Stimulated activated CD4-positive, alpha-beta T cell treated with anti-CD3 and anti-CD28 coated beads, Interleukin-4, amount 100 ng/mL, for 4 hours (primary cell): ENCODE results near the gene KRT8.
"Not testable (repeated sequence)": the region's sequence is repeated elsewhere in the genome, so short reads cannot be mapped to it uniquely, and the experiment has no call there.

Experiments
- DNase-seq, 2 experiments: peaks; one replicate each; pipeline ENCODE4 v3.0.0-alpha.2; 2020

The KRT8 gene

DNA sequence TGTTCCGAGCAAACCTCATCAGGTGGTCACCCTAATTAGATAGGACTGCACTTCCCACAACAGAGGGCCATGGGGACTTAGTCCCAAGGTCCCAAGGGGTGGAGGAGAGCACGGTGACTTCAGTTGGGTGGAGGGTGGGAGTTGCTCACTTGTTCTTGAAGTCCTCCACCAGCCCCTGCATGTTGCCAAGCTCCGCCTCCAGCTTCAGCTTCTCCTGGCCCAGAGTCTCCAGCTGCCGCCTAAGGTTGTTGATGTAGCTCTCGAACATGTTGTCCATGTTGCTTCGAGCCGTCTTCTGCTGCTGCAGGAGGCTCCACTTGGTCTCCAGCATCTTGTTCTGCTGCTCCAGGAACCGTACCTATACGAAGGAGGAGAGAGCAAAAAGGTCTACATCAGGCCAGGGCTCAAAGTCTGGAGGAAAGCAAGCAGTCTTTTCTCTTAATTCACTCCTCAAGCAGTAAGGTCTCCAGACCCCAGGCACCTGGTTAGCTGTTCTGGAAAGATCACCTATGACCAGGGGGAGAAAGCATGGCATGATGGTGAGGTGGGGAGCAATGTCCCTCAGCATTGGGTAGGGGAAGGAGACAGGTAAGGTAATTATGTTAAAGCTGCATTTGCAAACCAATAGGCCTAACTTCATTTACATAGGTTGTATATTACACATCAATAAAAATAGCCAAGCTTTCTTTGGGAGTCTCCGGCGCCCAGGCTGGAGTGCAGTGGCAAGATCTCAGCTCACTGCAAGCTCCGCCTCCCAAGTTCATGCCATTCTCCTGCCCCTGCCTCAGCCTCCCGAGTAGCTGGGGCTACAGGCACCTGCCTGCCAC, 2.9 kb downstream of the KRT8 start:
- no peak for DNase-seq

DNA sequence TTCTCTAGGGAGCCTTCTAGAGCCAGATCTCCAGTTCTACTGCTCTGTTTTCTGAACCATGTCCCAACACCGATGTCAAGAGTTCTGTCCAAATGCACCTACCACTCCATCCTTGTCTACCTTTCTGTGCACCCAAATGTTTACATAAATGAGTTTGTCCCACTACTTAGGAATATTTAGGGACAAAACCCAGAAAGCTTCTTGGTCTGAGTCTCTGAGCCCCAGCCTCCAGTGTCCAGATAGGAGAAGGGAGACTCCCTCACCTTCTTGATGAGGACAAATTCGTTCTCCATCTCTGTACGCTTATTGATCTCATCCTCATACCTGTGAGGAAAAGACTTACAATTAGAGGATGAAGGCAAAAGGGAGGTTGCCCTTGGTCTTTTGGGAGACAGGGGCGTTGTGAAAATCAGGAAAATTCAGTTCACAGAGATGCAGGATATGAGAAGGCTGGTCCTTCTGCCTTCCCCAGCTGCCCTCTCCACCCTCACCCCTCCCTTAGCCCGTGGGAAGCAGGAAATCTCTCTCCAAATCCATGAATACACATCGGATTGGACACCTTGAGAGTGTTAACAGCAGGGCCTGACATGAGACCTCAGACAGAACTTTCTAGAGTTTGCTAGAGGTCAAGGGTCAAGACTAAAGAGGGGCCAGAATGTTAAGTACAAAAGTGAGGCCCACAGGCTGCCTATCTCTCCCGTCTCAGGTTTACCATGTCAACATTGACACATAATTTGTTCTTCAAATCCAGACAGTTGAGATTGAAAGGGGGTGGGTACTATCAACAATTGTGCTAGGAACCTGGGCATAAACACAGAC, 3.8 kb downstream of the KRT8 start:
- no peak for DNase-seq

DNA sequence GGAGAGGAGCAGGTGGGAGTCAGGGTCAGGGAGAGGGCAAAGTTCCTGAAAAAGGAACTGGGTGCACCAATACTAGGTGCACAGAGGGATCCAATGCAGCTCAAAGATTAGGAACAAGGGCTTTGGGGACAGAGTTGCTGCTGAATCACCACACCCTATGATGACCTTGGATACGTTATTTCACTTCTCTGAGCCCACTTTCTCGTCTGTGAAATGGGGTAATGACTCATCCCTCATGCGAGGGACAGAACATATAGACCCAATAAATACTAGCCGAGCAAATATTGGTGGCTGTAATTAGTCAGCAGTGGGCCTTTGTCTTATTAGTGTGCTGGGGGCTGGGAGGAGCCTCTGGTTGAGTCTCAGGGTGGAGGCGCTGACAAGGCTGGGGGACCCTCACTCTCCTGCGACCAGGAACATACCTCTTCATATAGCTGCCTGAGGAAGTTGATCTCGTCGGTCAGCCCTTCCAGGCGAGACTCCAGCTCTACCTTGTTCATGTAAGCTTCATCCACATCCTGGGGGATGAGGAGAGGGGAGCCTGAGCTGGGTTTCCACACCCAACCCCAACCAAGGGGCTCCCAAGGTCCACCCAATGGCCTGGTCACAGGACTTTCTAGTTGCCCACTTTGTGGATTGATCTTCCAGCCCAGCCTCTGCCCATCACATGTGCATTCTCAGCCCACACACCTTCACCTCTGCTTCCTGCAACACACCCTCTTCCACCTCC, 4.5 kb downstream of the KRT8 start:
- no peak for DNase-seq

GRCh38 chr12:52899338-52900035, 5.4 kb downstream of the KRT8 start:
- no peak for DNase-seq

DNA sequence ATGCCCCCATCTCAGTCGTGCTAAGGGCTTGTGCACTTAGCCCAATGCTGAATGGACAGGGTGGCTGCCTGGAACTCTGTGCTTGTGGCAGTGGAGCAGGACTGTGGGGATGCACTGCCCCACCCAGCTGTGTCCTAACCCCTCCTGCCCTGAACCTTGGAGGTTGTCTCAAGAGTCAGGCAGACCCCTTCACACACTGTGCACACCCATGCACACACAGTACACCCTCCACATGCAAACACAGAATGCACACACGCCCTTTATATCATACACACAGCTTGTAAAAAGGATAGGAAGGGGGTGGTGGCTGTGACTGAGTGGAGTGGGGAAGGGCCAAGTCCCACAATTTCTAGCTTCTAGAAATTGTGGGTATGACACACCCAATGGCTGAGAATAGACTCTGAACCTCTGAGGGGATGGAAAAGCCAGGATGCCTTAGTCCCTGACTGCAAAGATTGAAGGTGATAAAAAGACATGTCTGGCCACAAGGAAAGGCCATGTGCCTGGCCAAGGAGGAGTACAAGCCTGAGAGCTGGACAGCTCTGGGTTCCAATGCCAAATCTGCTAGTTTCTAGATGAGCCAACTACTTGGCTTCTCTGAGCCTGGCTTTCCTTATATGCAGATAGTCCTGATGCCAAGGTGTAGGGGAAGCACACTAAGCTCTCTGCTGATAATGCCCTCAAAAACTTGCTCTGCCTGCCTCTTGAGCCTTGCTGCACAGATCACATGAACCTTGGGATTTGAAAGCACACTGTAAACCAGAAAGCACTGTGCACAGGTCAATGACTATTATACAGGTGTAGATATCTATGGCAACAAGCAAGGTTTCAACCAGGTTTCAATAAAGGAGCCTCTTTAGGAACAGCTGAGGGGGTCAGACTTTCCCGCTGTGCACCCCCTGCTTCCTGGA, 8.4 kb downstream of the KRT8 start:
- DNase-seq: no peak

GRCh38 chr12:52895726-52896189, 9.1 kb downstream of the KRT8 start:
- DNase-seq: no peak

DNA sequence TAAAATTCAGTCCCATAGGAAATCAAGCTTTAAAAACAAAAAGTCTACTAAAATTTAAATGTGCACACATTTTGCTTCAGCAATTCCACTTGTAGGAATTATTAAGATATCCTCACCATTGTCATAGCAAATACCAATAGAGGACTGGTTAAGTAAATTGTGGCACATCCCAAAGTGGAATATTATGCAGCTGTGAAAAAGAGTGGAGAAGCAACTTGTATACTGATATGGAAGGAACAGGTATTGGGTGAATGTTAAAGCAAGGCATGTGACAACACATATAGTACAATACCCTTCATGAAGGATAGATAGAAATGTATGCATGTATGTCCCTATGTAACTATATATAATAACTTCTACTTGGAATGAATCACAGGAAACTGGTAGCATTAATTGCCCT, 11.9 kb downstream of the KRT8 start:
- DNase-seq: no peak

- DNase-seq: no peak
Observed at GRCh38 chr12:52892207-52892852, 12.5 kb downstream of the KRT8 start.

- DNase-seq: no peak
Observed at GRCh38 chr12:52891044-52891443, 13.8 kb downstream of the KRT8 start.

DNA sequence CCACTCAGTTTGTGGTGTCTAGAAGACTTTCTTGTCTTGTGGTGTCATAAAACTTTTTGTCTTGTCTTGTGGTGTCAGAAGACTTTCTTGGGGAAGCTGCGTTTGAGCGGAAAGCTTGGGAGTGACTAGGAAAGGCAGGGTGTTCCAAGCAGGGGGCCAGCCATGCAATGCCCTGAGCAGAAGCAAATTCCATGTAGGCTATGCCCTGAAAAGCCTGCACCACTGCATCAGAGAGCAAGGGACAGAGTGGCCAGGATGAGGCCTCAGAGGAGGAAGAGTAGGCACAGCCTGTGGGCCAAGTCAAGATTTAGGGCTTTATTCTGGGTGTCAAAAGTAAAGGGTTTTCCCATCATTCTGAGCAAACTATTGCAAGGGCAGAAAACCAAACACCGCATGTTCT, 14.5 kb downstream of the KRT8 start:
- no peak for DNase-seq

DNA sequence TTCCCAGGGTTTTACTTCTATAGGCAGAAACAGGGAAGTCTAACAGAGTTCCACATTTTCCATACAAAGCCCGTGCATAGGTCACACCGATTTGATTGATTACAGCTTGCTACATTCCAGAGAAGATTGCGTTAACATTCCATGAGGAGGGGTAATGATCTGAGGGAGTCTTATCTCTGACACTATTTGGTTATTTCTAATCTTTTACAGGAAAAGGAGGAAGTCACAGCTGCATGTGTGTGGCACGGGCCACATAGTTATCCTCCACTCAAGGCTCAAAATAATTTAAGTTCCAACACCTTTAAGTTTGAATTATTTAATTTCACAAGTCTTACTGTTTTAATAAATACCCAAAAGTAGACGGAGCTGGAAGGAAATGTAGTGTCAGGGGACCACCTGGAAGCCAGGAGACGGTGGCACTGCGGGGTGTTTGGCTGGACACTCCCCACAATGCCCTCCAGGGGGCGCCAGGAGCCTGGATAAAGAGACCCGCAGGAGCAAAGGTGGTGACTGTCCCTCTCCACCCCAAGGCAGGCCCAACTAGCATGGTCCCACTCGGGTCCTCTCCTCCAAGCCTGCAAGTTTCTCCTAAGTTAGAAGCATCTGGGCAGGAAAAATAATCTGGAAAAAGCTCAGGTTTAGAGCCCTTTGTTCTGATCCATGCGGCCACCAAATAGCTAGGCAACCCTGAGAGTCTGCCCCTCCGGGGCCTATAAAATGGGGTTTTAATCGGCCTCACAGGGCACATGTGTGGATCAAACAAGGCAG, 20.2 kb downstream of the KRT8 start:
- DNase-seq: peak; percentile 68 to 78

DNA sequence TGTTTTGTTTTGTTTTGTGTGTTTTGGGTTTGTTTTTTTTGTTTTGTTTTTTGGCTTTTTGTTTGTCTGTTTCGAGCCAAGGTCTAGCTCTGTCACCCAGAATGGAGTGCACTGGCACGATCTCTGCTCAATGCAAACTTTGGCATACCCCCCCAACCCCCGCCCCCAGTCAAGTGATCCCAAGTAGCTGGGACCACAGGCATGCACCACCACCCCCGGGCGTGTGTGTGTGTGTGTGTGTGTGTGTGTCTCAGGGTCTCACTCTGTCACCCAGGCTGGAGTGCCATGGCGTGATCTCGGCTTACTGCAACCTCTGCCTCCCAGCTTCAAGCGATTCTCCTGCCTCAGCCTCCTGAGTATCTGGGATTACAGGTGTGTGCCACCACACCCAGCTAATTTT, 24.4 kb downstream of the KRT8 start:
- DNase-seq: not testable (repeated sequence)

DNA sequence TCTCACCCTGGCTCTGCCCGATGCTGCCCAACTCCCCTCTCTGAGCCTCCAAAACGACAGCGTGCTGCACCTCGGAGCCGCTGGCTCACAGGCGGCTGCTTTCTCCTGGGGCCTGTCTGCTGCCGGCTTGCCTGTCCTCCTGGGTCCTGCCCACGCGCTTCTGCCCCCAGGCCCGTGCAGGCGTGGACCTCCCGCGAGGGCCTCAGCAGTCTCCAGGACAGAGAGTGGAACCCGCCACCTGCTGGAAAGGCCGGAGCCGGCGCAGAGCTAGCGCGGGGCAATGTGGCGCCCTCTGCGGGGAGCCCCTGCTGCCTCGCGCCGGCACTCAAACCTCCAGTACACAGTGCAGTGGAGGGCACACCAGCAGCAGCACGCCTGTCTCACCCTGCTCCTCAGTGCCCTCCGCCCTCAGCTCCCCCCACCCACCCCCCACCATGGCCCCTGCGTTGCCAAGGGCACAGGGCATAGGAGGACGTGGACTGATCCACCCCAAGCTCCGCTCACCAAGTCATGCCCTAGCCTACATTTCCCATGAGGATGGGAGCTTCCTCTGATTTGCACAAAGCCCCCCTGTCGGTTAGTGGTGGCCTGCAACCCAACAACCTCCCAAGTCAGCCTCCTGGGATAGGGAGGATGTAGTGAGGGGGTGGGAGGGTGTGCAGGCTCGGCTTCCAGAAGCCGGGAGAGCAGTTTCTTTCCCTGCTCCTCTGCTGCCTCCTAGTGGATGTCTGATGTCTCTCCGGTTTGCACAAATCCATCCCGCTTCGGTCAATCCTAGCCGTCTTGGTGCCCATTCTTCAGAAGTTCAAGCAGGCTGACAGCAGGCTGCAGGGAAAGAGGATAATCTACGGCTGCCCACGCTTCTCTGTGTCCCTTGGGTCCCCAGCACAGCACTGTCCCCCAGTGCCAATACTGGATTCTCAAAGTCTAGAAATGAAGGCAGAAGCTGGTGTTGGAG, 25.2 kb downstream of the KRT8 start:
- DNase-seq: peak; percentile 53 to 66

DNA sequence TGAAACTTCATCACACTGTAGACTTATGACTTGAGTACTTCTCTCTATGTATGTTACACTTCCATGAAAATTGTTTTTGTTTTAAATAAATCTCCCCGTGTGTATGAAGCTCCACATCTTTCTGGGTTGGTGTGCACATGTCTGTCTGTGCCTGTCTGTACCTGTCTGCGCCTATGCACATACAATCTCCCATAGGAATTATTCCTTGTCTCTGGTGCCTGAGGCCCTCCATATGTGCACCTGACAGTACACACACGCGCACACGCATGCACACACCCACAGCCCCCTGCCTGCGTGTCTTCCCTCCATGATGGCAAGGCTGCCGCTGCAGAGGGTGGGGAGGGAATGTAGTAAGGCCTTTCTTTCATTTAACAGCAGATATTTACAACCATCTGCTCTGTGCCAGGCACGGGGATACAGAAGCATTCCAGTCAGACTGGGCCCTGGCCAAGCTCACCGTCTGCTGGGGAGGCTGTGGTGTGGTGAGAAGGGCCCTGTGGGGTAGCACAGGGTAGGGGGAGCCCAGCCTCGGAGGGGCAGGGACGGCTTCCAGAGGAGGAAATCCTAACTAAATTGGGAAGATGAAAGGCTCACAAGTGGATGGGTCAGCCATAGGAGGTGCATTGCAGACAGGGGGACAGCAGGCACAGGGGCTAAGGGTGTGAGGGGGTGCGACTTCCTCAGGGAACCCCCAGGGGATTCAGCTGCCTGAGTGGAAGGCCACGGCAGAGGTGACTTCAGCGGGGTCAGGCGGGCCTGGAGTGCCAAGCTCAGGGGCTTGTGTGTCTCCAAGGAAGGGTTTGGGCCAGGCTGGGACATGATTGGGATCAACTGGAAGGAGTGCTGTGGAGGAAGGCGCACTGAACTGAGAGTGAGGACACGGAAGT, 26.1 kb downstream of the KRT8 start:
- no peak for DNase-seq

DNA sequence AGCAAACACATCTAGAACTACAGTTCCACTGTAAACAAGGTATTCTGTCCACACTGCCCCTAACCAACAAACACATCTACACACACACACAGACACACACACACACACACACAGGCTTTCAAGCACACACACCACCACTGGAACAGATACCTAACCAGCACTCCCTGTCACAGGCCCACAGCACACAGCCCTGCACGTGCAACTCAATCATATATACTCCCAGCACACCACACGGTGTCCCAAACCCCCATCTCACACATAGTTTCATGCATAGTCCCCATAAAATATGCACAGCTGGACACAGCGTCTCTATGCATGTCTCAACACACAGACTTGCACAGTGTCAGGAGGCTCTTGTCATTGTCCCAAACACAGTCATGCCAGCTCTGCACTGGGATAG, 27.6 kb downstream of the KRT8 start:
- no peak for DNase-seq

DNA sequence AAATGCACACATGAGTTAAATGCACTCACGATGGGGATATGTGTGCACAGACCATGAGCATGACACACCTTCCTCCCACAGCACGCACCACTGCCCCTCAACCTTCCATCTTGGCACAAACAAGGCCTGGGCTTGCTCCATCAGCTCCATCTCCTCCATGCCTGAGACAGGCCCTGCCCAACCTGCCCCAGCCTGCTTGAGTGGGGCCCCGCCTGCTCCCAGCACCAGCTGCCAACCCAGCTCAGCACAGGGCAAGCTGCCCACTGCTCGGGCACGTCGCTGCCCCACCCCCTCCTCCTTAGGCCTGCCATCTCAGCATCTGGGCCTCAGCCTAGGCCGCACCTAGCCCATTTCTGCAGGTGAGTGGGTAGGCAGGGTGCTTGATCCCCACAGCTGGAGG, 28.5 kb downstream of the KRT8 start:
- no peak for DNase-seq

DNA sequence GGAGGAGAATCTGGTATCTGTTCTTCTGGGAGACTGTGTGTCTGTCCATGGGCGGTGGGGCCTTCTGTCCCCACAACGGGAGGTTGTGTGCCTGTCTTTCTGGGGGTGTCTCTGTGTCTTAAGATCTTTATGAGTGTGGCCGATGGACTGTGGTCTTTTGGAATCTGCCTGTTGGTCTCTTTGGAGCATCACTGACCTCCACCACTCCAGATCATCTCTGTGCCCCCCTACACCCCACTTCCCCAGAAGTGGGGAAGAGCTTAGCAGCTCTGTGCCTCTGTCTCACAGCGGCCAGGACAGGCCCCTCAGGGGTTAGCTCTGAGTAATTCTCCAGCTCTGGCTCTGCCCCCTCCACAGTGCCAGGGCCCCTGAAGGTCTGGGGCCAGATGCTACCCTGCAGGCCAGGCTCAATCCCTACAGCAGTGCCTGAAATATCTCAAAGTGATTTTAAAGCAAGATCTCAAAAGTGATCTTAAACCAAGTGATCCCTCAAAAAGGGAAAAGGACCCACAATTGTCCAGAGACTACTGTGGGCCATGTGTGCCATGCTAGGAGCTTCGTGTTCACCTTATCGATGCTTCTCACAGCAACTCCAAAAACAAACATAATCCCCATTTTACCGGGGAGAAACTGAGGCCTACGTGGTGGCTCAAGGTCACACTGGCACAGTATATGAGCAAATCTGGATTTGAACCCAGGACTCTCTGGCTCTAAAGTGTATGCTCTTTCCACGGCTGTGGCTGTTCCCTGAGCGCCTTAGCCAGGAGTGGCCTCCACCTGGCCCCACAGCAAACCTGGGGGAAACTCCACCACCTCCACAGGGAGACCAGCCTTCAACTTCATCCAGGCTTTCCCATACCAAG, 30.1 kb downstream of the KRT8 start:
- no peak for DNase-seq
